Ovary (tissue), 3 donors: ENCODE data around the gene PTGES2.

Experiments used
- CTCF ChIP-seq, 3 donors: fragments of 450-650 bp in 2 of 3; fragments of 200-600 bp in 1 of 3; IDR thresholded peaks; one replicate each; pipeline versions ENCODE4 v1.5.1 to v1.8.0; 2016 to 2022; ENCODE audit warnings: antibody characterized with exemption in 3 of 3, mild to moderate bottlenecking in 1 of 3
- EP300 ChIP-seq: sonication (generic); formaldehyde crosslinking; IDR thresholded peaks from one replicate; pipeline ENCODE4 v1.6.1; 2017; ENCODE audit warnings: antibody characterized with exemption
- POLR2A ChIP-seq: fragments of 450-650 bp; IDR thresholded peaks from one replicate; pipeline ENCODE4 v1.6.1; 2017; ENCODE audit warnings: antibody characterized with exemption, mild to moderate bottlenecking, moderate library complexity
- donor health status: DM: no; HTN: no; CAD: no.

GRCh38 chr9:128092199-128092977, 35.1 kb downstream of the PTGES2 start:
- TF ChIP-seq CTCF (IDR thresholded peaks at IDR 0.05) (no peak), POLR2A (no peak), EP300 (no peak)
